HepG2 (cell line): ENCODE results near the gene ELOVL6. TPM values are rescaled to one million over a fixed set of nuclear protein-coding genes. Genes with fewer than 3 reads are reported as not detected.

Experiments
- ARID2 ChIP-seq: sonication (generic); formaldehyde crosslinking; IDR thresholded peaks from 2 replicates; pipeline ENCODE4 v1.8.1; 2022; ENCODE audit warnings: mild to moderate bottlenecking, missing genetic modification reagents, borderline replicate concordance
- ARNT ChIP-seq: fragments of 450-650 bp; IDR thresholded peaks from 2 replicates; pipeline ENCODE4 v1.6.1; 2017
- CC2D1A ChIP-seq: sonication (generic); formaldehyde crosslinking; IDR thresholded peaks from 2 replicates; pipeline ENCODE4 v1.8.1; 2023; ENCODE audit warnings: mild to moderate bottlenecking, missing genetic modification reagents
- HNRNPH1 ChIP-seq: fragments of 200-400 bp; formaldehyde crosslinking; optimal IDR thresholded peaks from 2 replicates; pipeline ENCODE3; 2017; ENCODE audit warnings: mild to moderate bottlenecking, low read depth, low read length
- NKX3-1 ChIP-seq: sonication (generic); formaldehyde crosslinking; IDR thresholded peaks from 2 replicates; pipeline ENCODE4 v1.5.0; 2020; ENCODE audit warnings: missing genetic modification reagents
- RXRA ChIP-seq: sonication (generic); formaldehyde crosslinking; IDR thresholded peaks from 2 replicates; pipeline ENCODE4 v1.5.1; 2020; ENCODE audit warnings: missing genetic modification reagents
- SIN3A ChIP-seq: IDR thresholded peaks from 2 replicates; pipeline ENCODE4 v1.6.1; 2011; ENCODE audit warnings: low read depth, mild to moderate bottlenecking, control low read depth, low read length, borderline replicate concordance
- TARDBP ChIP-seq: sonication (generic); formaldehyde crosslinking; IDR thresholded peaks from 2 replicates; pipeline ENCODE4 v1.8.0; 2022; ENCODE audit warnings: mild to moderate bottlenecking, missing genetic modification reagents
- U2AF2 ChIP-seq: fragments of 200-400 bp; formaldehyde crosslinking; IDR thresholded peaks from 2 replicates; pipeline ENCODE4 v1.6.1; 2017; ENCODE audit warnings: low read depth, mild to moderate bottlenecking, low read length
- ZFP1 ChIP-seq: IDR thresholded peaks from 2 replicates; pipeline ENCODE4 v1.6.1; 2016
- ZNF121 ChIP-seq: sonication (generic); formaldehyde crosslinking; IDR thresholded peaks from 2 replicates; pipeline ENCODE4 v1.5.0; 2020; ENCODE audit warnings: mild to moderate bottlenecking, missing genetic modification reagents
- ZNF550 ChIP-seq: sonication (generic); formaldehyde crosslinking; IDR thresholded peaks from 2 replicates; pipeline ENCODE4 v1.4.0; 2020; ENCODE audit warnings: mild to moderate bottlenecking, missing genetic modification reagents, borderline replicate concordance
- ZNF777 ChIP-seq: sonication (generic); formaldehyde crosslinking; IDR thresholded peaks from 2 replicates; pipeline ENCODE4 v1.4.0; 2020; ENCODE audit warnings: missing genetic modification reagents
- ZNF781 ChIP-seq: sonication (generic); formaldehyde crosslinking; IDR thresholded peaks from 2 replicates; pipeline ENCODE4 v1.5.1; 2020; ENCODE audit warnings: borderline replicate concordance, mild to moderate bottlenecking, missing genetic modification reagents; ENCODE audit errors: not compliant biosample characterization
- polyA plus RNA-seq, 8 experiments: library from polyadenylated mRNA; depleted of rRNA in 3 of 8; stranded (reverse) in 7 of 8; unstranded in 1 of 8; fragments of >200 nt; fragmentation: Illumina TruSeq in 4 of 8; extraction: Trizol in 4 of 8; gene quantifications; 2 replicates each; pipeline versions ENCODE4 v1.2.1 to v1.2.3, GENCODE V29; 2011 to 2016; ENCODE audit warnings: low read depth in 4 of 8, missing spikeins in 1 of 8, mixed read lengths in 1 of 8; ENCODE audit not compliant: insufficient read depth in 1 of 8
- total RNA-seq, 5 experiments: library from RNA; depleted of rRNA; stranded (reverse); fragments of >200 nt; fragmentation: Illumina TruSeq; extraction: Trizol; gene quantifications; 2 replicates each; pipeline ENCODE4 v1.2.3, GENCODE V29; 2016; ENCODE audit warnings: low read depth in 1 of 5
- TF ChIP-seq, protein P1 (sequence below), 2 experiments: sonication (generic) in 1 of 2; formaldehyde crosslinking in 1 of 2; IDR thresholded peaks; 2 replicates each; pipeline versions ENCODE4 v1.4.0 to v1.6.1; 2016 to 2020; ENCODE audit warnings: borderline replicate concordance in 1 of 2, low read depth in 1 of 2, mild to moderate bottlenecking in 1 of 2, missing genetic modification reagents in 1 of 2
- TF ChIP-seq, protein P2 (sequence below): IDR thresholded peaks from 2 replicates; pipeline ENCODE4 v1.6.1; 2016; ENCODE audit warnings: missing compliant biosample characterization, missing genetic modification reagents, borderline replicate concordance
- TF ChIP-seq, protein P3 (sequence below): sonication (generic); formaldehyde crosslinking; IDR thresholded peaks from 2 replicates; pipeline ENCODE4 v1.4.0; 2020; ENCODE audit warnings: missing genetic modification reagents, mild to moderate bottlenecking, borderline replicate concordance
- TF ChIP-seq, protein P4 (sequence below): sonication (generic); formaldehyde crosslinking; IDR thresholded peaks from 2 replicates; pipeline ENCODE4 v1.8.0; 2022; ENCODE audit warnings: missing genetic modification reagents, low read depth, mild to moderate bottlenecking, borderline replicate concordance

Gene ELOVL6
- total and polyA plus RNA-seq, 2 of the 13 experiments (the other 11 are each of a cell fraction or from before 2014, with no cell fraction given) = 14.1 to 23.2 TPM

DNA sequence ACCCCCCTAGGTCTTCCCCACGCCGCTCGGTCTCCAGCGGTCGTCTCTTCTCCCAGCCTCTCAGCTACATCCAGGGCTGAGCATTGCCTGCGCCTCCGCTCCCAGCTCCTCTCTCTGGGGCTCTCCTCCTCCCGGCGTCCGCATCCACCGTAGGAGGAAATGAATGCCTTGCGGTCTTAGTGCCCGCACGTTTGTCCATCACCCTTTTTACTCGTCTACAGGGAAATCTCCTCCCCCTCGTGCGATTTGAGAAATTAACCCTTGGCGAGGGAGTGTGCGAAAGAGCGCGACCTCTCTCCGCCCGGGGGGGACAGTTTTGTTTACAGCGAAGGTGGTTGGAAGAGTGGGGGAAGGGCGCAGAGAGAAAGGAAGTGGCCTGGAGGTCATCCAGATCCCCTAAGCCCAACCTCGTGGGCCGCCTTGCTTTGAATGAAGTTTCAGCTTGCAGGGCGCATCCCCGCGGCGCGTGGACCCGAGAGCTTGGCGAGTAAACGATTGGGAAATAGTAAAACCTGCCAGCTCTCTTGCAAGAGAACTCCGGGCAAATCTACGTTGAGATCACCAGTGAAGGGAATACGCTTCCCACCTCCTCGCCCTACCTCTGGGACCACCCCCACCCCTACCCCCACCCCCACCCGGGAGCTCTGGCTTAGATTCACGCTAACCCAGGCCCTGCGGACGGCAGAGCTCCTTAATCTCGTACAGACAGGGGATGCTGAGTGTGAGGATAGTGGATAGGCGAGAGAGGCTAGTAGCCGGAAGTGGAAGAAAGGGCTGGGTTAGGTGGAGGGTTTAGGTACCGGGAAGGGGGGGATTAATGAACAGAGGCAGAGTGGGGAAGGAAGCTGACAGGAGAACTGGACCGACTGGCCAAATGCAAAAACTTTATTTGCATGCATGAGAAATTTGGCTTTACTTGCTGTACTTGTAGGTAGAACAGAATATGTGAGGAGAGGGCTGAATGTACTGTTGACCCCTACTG lies at the start of gene ELOVL6 (continued):
- TF ChIP-seq SIN3A = 0 out of 2 replicates have a peak, but pooled peaks have one; percentile 58
- no peak; the same call in 1 of the 2 replicates for TF ChIP-seq ZNF121 (CRISPR knock-in tag)
- TF ChIP-seq HNRNPH1 = no peak
- TF ChIP-seq ARNT = no peak
- TF ChIP-seq, protein P1, sequence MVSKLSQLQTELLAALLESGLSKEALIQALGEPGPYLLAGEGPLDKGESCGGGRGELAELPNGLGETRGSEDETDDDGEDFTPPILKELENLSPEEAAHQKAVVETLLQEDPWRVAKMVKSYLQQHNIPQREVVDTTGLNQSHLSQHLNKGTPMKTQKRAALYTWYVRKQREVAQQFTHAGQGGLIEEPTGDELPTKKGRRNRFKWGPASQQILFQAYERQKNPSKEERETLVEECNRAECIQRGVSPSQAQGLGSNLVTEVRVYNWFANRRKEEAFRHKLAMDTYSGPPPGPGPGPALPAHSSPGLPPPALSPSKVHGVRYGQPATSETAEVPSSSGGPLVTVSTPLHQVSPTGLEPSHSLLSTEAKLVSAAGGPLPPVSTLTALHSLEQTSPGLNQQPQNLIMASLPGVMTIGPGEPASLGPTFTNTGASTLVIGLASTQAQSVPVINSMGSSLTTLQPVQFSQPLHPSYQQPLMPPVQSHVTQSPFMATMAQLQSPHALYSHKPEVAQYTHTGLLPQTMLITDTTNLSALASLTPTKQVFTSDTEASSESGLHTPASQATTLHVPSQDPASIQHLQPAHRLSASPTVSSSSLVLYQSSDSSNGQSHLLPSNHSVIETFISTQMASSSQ (IDR thresholded peaks at IDR 0.05; ENCODE audit: low read depth) = no peak
- TF ChIP-seq, protein P1 (CRISPR knock-in tag; IDR thresholded peaks at IDR 0.05; ENCODE audit: borderline replicate concordance) = peak; percentile 29; the same call in 1 of the 2 replicates
- TF ChIP-seq ZNF550 (CRISPR knock-in tag) = no peak
- peak; percentile 90 for TF ChIP-seq RXRA
- TF ChIP-seq NKX3-1 (CRISPR knock-in tag) = no peak
- TF ChIP-seq ARID2 = no peak
- TF ChIP-seq ZNF777 = no peak
- TF ChIP-seq U2AF2 = no peak
- no peak for TF ChIP-seq CC2D1A (CRISPR knock-in tag)
- TF ChIP-seq, protein P2, sequence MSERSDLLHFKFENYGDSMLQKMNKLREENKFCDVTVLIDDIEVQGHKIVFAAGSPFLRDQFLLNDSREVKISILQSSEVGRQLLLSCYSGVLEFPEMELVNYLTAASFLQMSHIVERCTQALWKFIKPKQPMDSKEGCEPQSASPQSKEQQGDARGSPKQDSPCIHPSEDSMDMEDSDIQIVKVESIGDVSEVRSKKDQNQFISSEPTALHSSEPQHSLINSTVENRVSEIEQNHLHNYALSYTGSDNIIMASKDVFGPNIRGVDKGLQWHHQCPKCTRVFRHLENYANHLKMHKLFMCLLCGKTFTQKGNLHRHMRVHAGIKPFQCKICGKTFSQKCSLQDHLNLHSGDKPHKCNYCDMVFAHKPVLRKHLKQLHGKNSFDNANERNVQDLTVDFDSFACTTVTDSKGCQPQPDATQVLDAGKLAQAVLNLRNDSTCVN (CRISPR knock-in tag) = no peak
- peak; percentile 85 for TF ChIP-seq TARDBP (CRISPR knock-in tag)
- TF ChIP-seq, protein P3, sequence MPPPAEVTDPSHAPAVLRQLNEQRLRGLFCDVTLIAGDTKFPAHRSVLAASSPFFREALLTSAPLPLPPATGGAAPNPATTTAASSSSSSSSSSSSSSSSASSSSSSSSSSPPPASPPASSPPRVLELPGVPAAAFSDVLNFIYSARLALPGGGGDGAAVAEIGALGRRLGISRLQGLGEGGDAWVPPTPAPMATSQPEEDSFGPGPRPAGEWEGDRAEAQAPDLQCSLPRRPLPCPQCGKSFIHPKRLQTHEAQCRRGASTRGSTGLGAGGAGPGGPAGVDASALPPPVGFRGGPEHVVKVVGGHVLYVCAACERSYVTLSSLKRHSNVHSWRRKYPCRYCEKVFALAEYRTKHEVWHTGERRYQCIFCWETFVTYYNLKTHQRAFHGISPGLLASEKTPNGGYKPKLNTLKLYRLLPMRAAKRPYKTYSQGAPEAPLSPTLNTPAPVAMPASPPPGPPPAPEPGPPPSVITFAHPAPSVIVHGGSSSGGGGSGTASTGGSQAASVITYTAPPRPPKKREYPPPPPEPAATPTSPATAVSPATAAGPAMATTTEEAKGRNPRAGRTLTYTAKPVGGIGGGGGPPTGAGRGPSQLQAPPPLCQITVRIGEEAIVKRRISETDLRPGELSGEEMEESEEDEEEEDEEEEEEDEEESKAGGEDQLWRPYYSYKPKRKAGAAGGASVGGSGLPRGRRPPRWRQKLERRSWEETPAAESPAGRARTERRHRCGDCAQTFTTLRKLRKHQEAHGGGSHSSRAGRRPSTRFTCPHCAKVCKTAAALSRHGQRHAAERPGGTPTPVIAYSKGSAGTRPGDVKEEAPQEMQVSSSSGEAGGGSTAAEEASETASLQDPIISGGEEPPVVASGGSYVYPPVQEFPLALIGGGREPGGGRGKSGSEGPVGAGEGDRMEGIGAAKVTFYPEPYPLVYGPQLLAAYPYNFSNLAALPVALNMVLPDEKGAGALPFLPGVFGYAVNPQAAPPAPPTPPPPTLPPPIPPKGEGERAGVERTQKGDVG (CRISPR knock-in tag) = no peak
- TF ChIP-seq ZNF781 = peak; percentile 27
- no peak for TF ChIP-seq ZFP1 (CRISPR knock-in tag)
- TF ChIP-seq, protein P4, sequence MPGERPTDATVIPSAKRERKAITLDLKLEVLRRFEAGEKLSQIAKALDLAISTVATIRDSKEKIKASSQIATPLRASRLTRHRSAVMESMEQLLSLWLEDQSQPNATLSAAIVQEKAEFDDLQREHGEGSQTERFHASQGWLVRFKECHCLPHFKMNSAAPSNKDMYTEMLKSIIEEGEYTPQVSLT = no peak
